Measurements from ENCODE around the gene CXCL5. TPM values are rescaled to one million over a fixed set of nuclear protein-coding genes. Genes with fewer than 3 reads are reported as not detected.
A peak's percentile ranks its signal among the peaks of the same experiment; 100 is the strongest.

CXCL5 gene
- 0.32 and 2.2 TPM in 2 replicates for total RNA-seq

GRCh38 chr4:73998040-73999011, at the start of gene CXCL5:
TSS of gene CXCL5 (minus strand) at chr4:73998677. CDS start at chr4:73998581, 96 bp downstream.
- H3K4me3 ChIP-seq (ENCODE audit: low read depth, low read length) = peak within 1 kb of the TSS; percentile 36
- TF ChIP-seq, protein P1, sequence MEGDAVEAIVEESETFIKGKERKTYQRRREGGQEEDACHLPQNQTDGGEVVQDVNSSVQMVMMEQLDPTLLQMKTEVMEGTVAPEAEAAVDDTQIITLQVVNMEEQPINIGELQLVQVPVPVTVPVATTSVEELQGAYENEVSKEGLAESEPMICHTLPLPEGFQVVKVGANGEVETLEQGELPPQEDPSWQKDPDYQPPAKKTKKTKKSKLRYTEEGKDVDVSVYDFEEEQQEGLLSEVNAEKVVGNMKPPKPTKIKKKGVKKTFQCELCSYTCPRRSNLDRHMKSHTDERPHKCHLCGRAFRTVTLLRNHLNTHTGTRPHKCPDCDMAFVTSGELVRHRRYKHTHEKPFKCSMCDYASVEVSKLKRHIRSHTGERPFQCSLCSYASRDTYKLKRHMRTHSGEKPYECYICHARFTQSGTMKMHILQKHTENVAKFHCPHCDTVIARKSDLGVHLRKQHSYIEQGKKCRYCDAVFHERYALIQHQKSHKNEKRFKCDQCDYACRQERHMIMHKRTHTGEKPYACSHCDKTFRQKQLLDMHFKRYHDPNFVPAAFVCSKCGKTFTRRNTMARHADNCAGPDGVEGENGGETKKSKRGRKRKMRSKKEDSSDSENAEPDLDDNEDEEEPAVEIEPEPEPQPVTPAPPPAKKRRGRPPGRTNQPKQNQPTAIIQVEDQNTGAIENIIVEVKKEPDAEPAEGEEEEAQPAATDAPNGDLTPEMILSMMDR (IDR thresholded peaks at IDR 0.05; ENCODE audit: insufficient read depth, low read depth, low read length) = peak; percentile 26
- peak; percentile 42 for DNase-seq (ENCODE audit: low read depth)

DNA sequence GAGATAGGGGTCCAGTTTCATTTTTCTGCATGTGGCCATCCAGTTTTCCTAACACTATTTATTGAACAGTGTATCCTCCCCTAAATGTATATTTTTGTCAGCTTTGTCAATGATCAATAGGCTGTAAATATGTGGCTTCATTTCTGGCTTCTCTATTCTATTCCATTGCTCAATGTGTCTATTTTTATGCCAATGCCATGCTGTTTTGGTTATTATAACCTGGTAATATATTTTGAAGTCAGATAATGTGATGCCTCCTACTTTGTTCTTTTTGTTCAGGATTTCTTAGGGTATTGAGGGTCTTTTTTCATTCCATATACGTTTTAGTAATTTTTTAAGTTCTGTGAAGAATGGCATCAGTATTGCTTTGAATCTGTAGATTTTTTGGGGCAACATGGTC, 48.7 kb upstream of the CXCL5 start:
- H3K4me3 ChIP-seq (ENCODE audit: low read depth, low read length) = no peak overlapping the region
- DNase-seq (ENCODE audit: low read depth) = no peak
- TF ChIP-seq, protein P1 (IDR thresholded peaks at IDR 0.05; ENCODE audit: insufficient read depth, low read depth, low read length) = no peak

DNA sequence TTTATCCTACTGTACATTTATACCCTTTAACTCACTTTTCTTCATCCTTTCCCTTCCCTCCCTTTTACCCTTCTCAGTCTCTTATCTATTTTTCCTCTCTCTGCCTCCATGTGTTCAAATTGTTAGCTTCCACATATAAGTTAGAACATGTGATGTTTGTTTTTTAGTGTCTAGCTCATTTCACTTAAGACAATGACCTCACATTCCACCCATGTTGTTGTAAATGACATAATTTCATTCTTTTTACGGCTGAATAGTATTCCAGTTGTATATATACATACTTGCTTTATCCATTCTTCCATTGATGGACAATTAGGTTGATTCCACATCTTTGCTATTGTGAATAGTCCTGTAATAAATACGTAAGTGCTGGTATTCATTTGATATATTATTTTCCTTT, 47.3 kb upstream of the CXCL5 start:
- no peak overlapping the region for H3K4me3 ChIP-seq (ENCODE audit: low read depth, low read length)
- TF ChIP-seq, protein P1 (IDR thresholded peaks at IDR 0.05; ENCODE audit: insufficient read depth, low read depth, low read length) = no peak
- DNase-seq (ENCODE audit: low read depth) = no peak

DNA sequence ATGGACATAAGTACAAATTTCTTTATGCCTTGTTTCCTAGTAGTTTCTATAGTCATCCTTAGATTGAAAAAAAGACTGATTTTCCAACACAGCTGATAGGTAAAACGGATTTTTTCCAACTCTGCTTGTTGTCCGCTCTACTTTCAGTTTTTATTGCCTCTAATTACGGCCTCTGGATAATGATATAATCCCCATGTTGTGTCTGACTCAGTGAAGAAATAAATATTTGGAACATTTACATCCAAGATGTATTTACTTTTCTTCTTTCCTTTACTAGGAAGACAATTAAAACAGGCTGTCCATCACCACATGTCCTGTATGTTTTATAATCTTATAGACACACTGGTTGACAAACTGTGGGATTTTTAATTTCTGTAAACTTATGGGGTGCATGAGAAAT, 46.8 kb upstream of the CXCL5 start:
- TF ChIP-seq, protein P1 (IDR thresholded peaks at IDR 0.05; ENCODE audit: insufficient read depth, low read depth, low read length) = no peak
- no peak overlapping the region for H3K4me3 ChIP-seq (ENCODE audit: low read depth, low read length)
- peak; percentile 31 for DNase-seq (ENCODE audit: low read depth)

GRCh38 chr4:74044677-74045076, 46.2 kb upstream of the CXCL5 start:
- DNase-seq (ENCODE audit: low read depth) = no peak
- no peak overlapping the region for H3K4me3 ChIP-seq (ENCODE audit: low read depth, low read length)
- TF ChIP-seq, protein P1 (IDR thresholded peaks at IDR 0.05; ENCODE audit: insufficient read depth, low read depth, low read length) = no peak

DNA sequence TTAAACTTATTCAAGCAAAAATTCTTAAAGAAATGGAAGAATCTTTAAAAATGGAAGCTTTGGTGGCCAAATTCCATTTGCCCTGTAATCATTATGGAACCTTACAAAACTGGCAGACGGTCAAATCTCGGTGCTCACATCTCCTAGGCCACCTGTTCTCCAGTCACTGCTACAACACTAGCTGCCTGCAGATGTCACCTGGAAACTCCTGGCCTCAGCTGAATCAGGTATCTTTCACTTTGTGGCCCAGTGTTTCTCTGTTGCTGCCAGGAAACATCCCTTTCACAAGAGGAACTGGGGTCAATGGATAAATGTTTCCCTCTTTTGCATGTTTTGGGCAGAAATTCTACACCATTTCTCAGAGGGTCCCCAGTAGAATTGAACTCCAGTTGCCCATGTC, 44.2 kb upstream of the CXCL5 start:
- H3K4me3 ChIP-seq (ENCODE audit: low read depth, low read length) = no peak overlapping the region
- TF ChIP-seq, protein P1 (IDR thresholded peaks at IDR 0.05; ENCODE audit: insufficient read depth, low read depth, low read length) = no peak
- no peak for DNase-seq (ENCODE audit: low read depth)
